DMS 273 treated with DMSO at 0.1 percent for 48 hours (cell line): Measurements from ENCODE around the gene SYNE2.
"Not testable (repeated sequence)": the region's sequence is repeated elsewhere in the genome, so short reads cannot be mapped to it uniquely, and the experiment has no call there.

ENCODE experiments used
- DNase-seq: peaks from one replicate; lab custom pipeline; 2025; lab: John Stamatoyannopoulos, UW

SYNE2 gene

GRCh38 chr14:63852817-63853731 is at the start of gene SYNE2:
TSS of gene SYNE2 (plus strand) at chr14:63853004. CDS start at chr14:63909149, 56,145 bp downstream.
- no peak for DNase-seq

GRCh38 chr14:63803221-63803791 is 49.5 kb upstream of the SYNE2 start:
- not testable (repeated sequence) for DNase-seq

- not testable (repeated sequence) for DNase-seq
Measured at GRCh38 chr14:63806064-63806463, 46.7 kb upstream of the SYNE2 start.

GRCh38 chr14:63811692-63812091 is 41.1 kb upstream of the SYNE2 start:
- not testable (repeated sequence) for DNase-seq

GRCh38 chr14:63833728-63834127 is 19.1 kb upstream of the SYNE2 start:
- no peak for DNase-seq

- no peak for DNase-seq
Measured at GRCh38 chr14:63840981-63841380, 11.8 kb upstream of the SYNE2 start.

GRCh38 chr14:63843796-63844195 is 9.0 kb upstream of the SYNE2 start:
- no peak for DNase-seq

- DNase-seq = no peak
Measured at GRCh38 chr14:63848890-63849289, 3.9 kb upstream of the SYNE2 start.

GRCh38 chr14:63852271-63852816 is 460 bp upstream of the SYNE2 start:
- no peak for DNase-seq

- peak; percentile 71 for DNase-seq
Measured at GRCh38 chr14:63853831-63854293, 1.1 kb downstream of the SYNE2 start.

- DNase-seq = no peak
Measured at GRCh38 chr14:63854330-63854729, 1.5 kb downstream of the SYNE2 start.

GRCh38 chr14:63855281-63855680 is 2.5 kb downstream of the SYNE2 start:
- DNase-seq = no peak

GRCh38 chr14:63857466-63858030 is 4.7 kb downstream of the SYNE2 start:
- no peak for DNase-seq

GRCh38 chr14:63860146-63860545 is 7.3 kb downstream of the SYNE2 start:
- DNase-seq = no peak

- no peak for DNase-seq
Measured at GRCh38 chr14:63862163-63862562, 9.4 kb downstream of the SYNE2 start.

GRCh38 chr14:63863004-63863403 is 10.2 kb downstream of the SYNE2 start:
- DNase-seq = no peak

- not testable (repeated sequence) for DNase-seq
Measured at GRCh38 chr14:63864775-63865174, 12.0 kb downstream of the SYNE2 start.

GRCh38 chr14:63867933-63868921 is 15.4 kb downstream of the SYNE2 start:
- no peak for DNase-seq

- DNase-seq = not testable (repeated sequence)
Measured at GRCh38 chr14:63869940-63870752, 17.3 kb downstream of the SYNE2 start.

- not testable (repeated sequence) for DNase-seq
Measured at GRCh38 chr14:63870753-63871037, 17.9 kb downstream of the SYNE2 start.

- DNase-seq = no peak
Measured at GRCh38 chr14:63874223-63874622, 21.4 kb downstream of the SYNE2 start.
